GF-D8 (cell line): ENCODE results near the gene STAT5B.
"Not testable (repeated sequence)": the region's sequence is repeated elsewhere in the genome, so short reads cannot be mapped to it uniquely, and the experiment has no call there.

Experiments used
- DNase-seq: peaks from one replicate; lab custom pipeline; 2025; lab: John Stamatoyannopoulos, UW

Gene STAT5B

GRCh38 chr17:42266918-42267766 lies 9.0 kb downstream of the STAT5B start:
- DNase-seq = peak; percentile 8

DNA sequence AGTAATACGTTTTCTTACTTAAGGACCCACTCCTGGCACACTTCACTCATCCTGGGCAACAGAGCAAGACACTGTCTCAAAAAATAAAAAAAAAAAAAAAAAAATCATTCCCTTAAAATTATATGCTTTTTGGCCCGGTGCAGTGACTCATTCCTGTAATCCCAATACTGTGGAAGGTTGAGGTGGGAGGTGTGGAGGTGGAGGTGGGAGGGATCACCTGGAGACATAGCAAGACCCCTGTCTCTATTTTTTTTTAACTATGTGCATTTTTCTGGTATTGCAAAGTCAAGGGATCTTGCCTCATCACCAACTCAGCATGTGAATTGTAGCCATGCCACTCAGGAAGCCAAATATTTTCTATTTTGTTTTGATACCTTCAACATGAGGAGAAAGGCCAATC lies 9.7 kb downstream of the STAT5B start:
- no peak for DNase-seq

DNA sequence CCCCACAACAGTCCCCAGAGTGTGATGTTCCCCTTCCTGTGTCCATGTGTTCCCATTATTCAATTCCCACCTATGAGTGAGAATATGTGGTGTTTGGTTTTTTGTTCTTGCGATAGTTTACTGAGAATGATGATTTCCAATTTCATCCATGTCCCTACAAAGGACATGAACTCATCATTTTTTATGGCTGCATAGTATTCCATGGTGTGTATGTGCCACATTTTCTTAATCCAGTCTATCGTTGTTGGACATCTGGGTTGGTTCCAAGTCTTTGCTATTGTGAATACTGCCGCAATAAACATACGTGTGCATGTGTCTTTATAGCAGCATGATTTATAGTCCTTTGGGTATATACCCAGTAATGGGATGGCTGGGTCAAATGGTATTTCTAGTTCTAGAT lies 11.8 kb downstream of the STAT5B start:
- DNase-seq = not testable (repeated sequence)

- DNase-seq = no peak
Measured at GRCh38 chr17:42260318-42260717, 15.9 kb downstream of the STAT5B start.

GRCh38 chr17:42255445-42255844 lies 20.7 kb downstream of the STAT5B start:
- DNase-seq = no peak

GRCh38 chr17:42253578-42253977 lies 22.6 kb downstream of the STAT5B start:
- no peak for DNase-seq

- no peak for DNase-seq
Measured at GRCh38 chr17:42252597-42253550, 23.3 kb downstream of the STAT5B start.

GRCh38 chr17:42251115-42251514 lies 25.1 kb downstream of the STAT5B start:
- peak; percentile 36 for DNase-seq

DNA sequence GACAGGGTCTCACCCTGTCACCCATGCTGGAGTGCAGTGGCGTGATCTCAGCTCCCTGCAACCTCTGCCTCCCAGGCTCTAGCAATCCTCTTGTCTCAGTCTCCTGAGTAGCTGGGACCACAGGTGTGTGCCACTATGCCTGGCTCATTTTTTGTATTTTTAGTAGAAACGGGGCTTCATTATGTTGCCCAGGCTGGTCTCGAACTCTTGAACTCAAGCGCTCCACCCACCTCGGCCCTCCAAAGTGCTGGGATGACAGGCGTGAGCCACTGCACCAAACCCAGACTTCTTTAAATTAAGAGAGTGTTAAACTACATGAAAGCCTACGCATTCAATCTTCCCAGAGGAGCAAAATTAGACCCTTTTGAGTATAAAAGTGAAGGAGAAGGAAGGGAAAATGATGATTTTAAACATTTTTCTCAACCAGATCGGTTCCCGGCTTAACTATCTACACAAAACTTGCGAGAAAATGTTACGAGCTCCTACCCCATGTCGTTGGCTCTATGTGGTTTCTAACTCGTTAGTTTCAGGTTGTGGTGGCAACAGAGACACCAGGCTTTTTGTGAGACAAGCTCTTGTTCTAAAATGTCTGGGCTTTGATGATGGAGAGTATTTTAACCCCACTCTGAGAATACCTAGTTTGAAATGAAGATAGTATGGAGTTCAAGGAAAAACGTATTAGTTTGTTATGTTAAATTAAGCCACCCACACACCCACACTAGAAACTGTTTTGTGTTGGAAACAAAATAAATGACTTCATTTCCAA lies 26.3 kb downstream of the STAT5B start:
- DNase-seq = no peak

GRCh38 chr17:42248351-42249179 lies 27.6 kb downstream of the STAT5B start:
- DNase-seq = peak; percentile 97

DNA sequence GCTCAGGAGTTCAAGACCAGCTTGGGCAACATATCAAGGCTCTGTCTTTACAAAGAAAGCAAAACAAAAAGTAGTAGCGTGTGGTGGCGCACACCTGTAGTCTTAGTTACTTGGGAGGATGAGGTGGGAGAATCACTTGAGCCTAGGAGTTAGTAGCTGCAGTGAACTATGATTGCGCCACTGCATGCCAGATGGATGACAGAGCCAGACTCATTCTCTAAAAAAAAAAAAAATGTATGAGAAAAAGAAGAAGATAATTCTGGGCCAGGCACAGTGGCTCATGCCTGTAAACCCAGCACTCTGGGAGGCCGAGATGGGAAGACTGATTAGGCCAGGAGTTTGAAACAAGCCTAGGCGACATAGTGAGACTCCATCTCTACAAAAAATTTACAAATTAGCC lies 28.5 kb downstream of the STAT5B start:
- peak; percentile 36 for DNase-seq

GRCh38 chr17:42246515-42246914 lies 29.7 kb downstream of the STAT5B start:
- no peak for DNase-seq

DNA sequence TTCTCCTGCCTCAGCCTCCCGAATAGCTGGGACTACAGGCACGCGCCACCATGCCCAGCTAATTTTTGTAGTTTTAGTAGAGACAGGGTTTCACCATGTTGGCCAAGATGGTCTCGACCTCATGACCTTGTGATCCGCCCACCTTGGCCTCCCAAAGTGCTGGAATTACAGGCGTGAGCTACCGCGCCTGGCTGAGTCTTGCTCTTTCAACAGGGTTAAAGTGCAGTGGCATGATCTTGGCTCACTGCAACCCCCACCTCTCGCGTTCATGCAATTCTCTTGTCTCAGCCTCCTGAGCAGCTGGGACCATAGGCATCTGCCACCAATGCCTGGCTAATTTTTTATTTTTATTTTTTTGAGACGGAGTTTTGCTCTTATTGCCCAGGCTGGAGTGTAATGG lies 31.0 kb downstream of the STAT5B start:
- not testable (repeated sequence) for DNase-seq

DNA sequence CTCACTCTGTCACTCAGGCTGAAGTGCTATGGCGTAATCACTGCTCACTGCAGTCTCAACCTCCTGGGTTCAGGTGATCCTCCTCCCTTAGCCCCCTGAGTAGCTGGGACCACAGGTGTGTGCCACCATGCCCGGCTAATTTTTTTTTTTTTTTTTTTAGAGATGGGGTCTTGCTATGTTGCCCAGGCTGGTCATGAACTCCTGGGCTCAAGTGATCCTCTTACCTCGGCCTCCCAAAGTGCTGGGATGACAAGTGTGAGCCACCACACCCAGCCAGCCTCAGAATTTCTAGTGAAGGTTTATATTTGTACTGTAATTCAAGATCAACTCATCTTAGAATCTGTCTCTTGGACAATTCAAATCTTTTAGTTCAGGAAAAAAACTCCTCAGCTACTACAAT lies 32.1 kb downstream of the STAT5B start:
- DNase-seq = not testable (repeated sequence)

GRCh38 chr17:42243493-42243982 lies 32.7 kb downstream of the STAT5B start:
- DNase-seq = no peak

- DNase-seq = no peak
Measured at GRCh38 chr17:42241871-42242270, 34.3 kb downstream of the STAT5B start.

DNA sequence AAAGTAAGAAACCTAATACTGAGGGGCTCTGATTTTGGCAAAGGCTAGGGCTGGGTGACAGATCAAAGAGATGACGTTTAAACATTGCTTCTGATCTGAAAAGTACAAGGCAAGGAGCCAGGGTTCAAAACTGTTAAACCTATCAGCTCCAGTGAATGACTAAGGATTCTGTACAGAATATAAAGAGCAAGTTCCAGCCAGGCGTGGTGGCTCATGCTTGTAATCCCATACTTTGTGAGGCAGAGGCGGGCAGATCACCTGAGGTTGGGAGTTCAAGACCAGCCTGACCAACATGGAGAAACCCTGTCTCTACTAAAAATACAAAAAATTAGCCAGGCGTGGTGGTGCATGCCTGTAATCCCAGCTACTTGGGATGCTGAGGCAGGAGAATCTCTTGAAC lies 35.3 kb downstream of the STAT5B start:
- not testable (repeated sequence) for DNase-seq

DNA sequence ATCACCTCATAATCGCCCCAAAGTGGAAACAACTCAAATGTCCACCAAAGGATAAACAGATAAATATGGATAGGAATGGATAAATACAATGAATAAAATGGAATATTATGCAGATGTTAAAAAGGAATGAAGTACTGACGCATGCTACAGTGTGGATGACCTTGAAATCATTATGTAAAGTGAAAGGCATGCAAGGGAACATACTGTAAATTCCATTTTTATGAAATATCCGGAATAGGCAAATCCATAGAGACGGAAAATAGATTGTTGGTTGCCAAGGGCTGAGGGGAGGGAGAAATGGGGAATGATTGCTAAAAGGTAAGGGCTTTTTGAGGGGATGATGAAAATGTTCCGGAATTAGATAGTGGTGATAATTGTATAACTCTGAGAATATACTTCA lies 36.0 kb downstream of the STAT5B start:
- DNase-seq = no peak

DNA sequence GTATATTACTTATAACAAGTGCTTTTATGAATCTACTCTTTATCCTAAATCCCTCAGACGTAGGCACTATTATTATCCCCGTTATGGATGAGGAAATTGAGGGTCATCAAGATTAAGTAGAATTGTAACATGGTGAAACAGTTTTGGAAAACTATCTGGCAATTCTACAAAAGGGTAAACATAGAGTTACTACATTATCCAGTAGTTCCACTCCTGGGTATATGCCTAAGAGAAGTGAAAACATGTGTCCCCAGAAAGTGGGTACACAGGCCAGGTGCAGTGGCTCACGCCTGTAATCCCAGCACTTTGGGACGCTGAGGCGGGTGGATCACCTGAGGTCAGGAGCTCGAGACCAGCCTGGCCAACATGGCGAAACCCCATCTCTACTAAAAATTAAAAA lies 36.6 kb downstream of the STAT5B start:
- DNase-seq = not testable (repeated sequence)

DNA sequence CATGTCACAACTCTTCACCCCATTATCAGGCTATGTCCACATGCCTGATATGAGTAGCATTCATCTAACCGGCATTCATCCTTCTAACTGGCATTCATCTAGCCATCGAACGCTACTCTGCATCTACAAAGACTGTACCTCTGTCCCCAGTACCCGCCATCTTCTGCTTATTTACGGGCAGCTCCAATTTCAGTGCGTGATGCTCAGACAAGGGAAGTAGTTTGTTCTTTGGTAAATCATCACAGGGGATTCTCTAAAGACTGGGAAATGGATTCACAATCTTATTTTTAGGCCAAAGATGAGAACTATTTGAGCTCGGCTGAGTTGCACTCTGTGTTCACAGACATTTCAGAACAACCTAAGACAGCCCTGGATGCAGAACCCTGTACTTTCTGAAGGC lies 39.4 kb downstream of the STAT5B start:
- DNase-seq = no peak

DNA sequence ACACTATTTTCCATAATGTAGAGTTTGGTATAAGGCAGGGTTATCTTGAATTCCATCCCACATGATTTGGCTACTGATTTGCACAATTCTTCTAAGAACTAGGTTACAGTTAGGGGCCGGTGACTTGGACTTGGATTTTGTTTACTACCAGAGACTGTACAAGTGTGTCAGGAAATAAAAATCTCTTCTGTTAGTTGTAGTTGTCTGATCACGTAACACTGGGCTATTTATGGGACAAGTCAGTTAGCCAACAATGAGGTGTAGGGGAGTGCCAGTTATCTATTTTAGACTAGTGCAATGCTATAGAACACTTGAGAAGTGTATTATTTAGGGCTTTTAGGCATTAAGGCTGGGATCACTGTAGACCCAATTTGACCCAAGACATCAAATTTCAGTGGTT lies 42.2 kb downstream of the STAT5B start:
- no peak for DNase-seq
